Endodermal cell (in vitro differentiated cells): ENCODE measurements around the gene CCDC142. TPM values are rescaled to one million over a fixed set of nuclear protein-coding genes. Genes with fewer than 3 reads are reported as not detected.
"Not testable (repeated sequence)": the region's sequence is repeated elsewhere in the genome, so short reads cannot be mapped to it uniquely, and the experiment has no call there.

Experiments
- DNase-seq: peaks from one replicate; pipeline ENCODE4 v3.0.0-alpha.2; 2017
- H3K27ac ChIP-seq: 2 replicates; pipeline ENCODE4 v1.5.1; 2013; ENCODE audit warnings: mild to moderate bottlenecking, low read depth, low read length, moderate library complexity
- H3K27me3 ChIP-seq: 2 replicates; pipeline ENCODE4 v1.6.1; 2013; ENCODE audit warnings: mild to moderate bottlenecking, low read length, moderate library complexity; ENCODE audit not compliant: insufficient read depth, control insufficient read depth, poor library complexity, severe bottlenecking
- H3K36me3 ChIP-seq: 2 replicates; pipeline ENCODE4 v1.7.0; 2013; ENCODE audit warnings: mild to moderate bottlenecking, low read length, moderate library complexity; ENCODE audit not compliant: control insufficient read depth, insufficient read depth
- H3K4me1 ChIP-seq: one replicate; pipeline ENCODE4 v1.7.0; 2013; ENCODE audit warnings: low read length; ENCODE audit not compliant: control insufficient read depth, insufficient read depth
- H3K4me3 ChIP-seq: 2 replicates; pipeline ENCODE4 v1.5.1; 2013; ENCODE audit warnings: mild to moderate bottlenecking, low read length, moderate library complexity
- H3K9ac ChIP-seq: 2 replicates; pipeline ENCODE4 v1.6.1; 2013; ENCODE audit warnings: mild to moderate bottlenecking, low read length, moderate library complexity; ENCODE audit not compliant: poor library complexity, severe bottlenecking; ENCODE audit errors: extremely low read depth
- H3K9me3 ChIP-seq: 2 replicates; pipeline ENCODE4 v1.6.1; 2013; ENCODE audit warnings: mild to moderate bottlenecking, low read length, moderate library complexity; ENCODE audit not compliant: control insufficient read depth
- H3K27ac Mint-ChIP-seq: 2 replicates; pipeline ENCODE4 v1.8.0; 2020; ENCODE audit warnings: mixed read lengths
- H3K27me3 Mint-ChIP-seq: 2 replicates; pipeline ENCODE4 v1.8.0; 2021; ENCODE audit warnings: mild to moderate bottlenecking, mixed read lengths; ENCODE audit not compliant: insufficient read depth
- H3K36me3 Mint-ChIP-seq: 2 replicates; pipeline ENCODE4 v1.8.0; 2020; ENCODE audit warnings: low read depth, mixed read lengths
- H3K4me1 Mint-ChIP-seq: 2 replicates; pipeline ENCODE4 v1.8.0; 2020; ENCODE audit warnings: mixed read lengths
- H3K4me3 Mint-ChIP-seq: 2 replicates; pipeline ENCODE4 v1.8.0; 2020; ENCODE audit warnings: mild to moderate bottlenecking, moderate library complexity, mixed read lengths
- H3K9me3 Mint-ChIP-seq: 2 replicates; pipeline ENCODE4 v1.8.0; 2020; ENCODE audit warnings: mild to moderate bottlenecking, mixed read lengths
- WGBS, 2 experiments: methylation state at CpG; one replicate each; pipeline versions ENCODE4 v1.1.5 to v1.1.7; 2013; ENCODE audit warnings: missing lambda C conversion rate in 2 of 2, mixed read lengths in 1 of 2; ENCODE audit not compliant: insufficient coverage in 1 of 2, insufficient read length in 1 of 2; 5-methylcytosine and 5-hydroxymethylcytosine counted together
- total RNA-seq, 2 donors: library from RNA; stranded (reverse); fragmentation: NEBNext Ultra II Directional in 1 of 2; extraction: Animal tissue kit (Norgen Biotek cat#: 25700) in 1 of 2; gene quantifications; 2 replicates in 1 of 2; 3 replicates in 1 of 2; pipeline ENCODE4 v1.2.1, GENCODE V29; 2021
- TF ChIP-seq, protein P1 (sequence below): fragments of 200-600 bp; sonication (generic); conservative IDR thresholded peaks from 2 replicates; pipeline ENCODE4 v1.5.0; 2021; ENCODE audit warnings: antibody characterized with exemption, mild to moderate bottlenecking

CCDC142 gene
- total RNA-seq, 2 donors from 2014 or later: 19.0 to 24.7 TPM

DNA sequence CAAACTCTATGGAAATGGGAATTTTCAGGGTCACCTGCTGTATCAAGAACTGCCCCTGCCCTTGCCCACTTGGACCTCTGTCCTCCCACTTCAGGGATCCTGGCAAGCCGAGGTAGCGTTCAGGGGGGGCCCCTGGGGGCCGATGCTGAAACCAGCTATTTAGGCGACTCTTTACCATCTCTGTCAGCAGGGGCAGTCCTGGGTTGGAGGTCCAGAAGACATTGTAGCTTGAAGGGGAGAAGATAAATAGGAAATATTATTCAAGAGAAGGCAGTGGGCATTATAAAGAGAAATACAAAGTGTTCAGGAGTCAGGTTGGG is 20.1 kb downstream of the CCDC142 start:
- Histone ChIP-seq H3K9ac (no peak overlapping the region), H3K9me3 (no peaks in the 10 kb centered on the region), H3K27ac (no peak overlapping the region), H3K4me1 (no peaks in the 10 kb centered on the region), H3K27me3 (no peaks in the 10 kb centered on the region), H3K4me3 (no peak overlapping the region), H3K36me3 (peaks cover 28% of the 10 kb centered on the region)
- Mint-ChIP-seq H3K4me3 (peak overlapping the region; percentile 93), H3K9me3 (no peaks in the 10 kb centered on the region), H3K27ac (no peak overlapping the region), H3K4me1 (peaks cover 10% of the 10 kb centered on the region), H3K27me3 (no peaks in the 10 kb centered on the region), H3K36me3 (peaks cover 27% of the 10 kb centered on the region)
- DNase-seq: no peak
- TF ChIP-seq, protein P1, sequence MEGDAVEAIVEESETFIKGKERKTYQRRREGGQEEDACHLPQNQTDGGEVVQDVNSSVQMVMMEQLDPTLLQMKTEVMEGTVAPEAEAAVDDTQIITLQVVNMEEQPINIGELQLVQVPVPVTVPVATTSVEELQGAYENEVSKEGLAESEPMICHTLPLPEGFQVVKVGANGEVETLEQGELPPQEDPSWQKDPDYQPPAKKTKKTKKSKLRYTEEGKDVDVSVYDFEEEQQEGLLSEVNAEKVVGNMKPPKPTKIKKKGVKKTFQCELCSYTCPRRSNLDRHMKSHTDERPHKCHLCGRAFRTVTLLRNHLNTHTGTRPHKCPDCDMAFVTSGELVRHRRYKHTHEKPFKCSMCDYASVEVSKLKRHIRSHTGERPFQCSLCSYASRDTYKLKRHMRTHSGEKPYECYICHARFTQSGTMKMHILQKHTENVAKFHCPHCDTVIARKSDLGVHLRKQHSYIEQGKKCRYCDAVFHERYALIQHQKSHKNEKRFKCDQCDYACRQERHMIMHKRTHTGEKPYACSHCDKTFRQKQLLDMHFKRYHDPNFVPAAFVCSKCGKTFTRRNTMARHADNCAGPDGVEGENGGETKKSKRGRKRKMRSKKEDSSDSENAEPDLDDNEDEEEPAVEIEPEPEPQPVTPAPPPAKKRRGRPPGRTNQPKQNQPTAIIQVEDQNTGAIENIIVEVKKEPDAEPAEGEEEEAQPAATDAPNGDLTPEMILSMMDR: no peak
- WGBS, 2 experiments: 93% methylated on average over 4 of the region's 4 CpGs; no CpG with 5 or more reads in 1 of the 2 experiments

DNA sequence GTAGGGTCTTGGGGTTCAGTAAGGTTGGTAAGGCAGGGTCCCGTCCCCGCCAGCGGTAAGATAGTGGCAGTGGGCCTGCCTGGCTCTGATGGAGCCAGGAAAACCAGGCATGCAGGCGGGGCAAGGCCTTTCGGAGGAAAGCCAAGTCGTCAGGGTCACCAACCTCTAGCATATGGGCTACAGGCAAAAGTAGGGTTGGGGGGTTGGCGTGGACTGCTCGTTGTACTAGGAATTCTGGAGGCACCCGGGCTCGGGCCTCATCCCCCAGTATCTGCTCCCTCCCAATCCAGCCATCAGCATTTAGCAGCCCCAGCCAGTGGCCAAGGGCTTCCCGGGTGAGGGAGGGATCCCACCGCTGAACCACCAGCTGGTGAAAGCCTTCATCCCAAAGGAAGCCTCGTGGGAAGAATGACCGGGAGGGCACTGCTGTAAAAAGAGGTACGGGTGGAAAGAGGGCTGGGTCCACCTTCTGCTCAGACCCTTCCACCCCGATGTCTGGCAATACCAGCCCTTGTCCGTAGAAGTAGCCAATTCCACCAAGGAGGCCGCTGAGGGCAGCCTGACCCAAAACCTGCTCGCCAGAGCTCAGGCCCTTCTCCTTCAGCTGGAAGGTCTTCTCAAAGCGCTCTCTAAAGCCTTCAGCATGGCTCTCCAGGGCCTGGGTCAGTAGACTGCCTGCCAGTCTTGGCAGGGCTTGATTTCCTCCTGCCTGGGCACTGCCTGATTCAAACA is 20.6 kb downstream of the CCDC142 start:
- no peak for DNase-seq
- Histone ChIP-seq H3K4me3 (no peak overlapping the region), H3K4me1 (no peaks in the 10 kb centered on the region), H3K9me3 (no peaks in the 10 kb centered on the region), H3K9ac (no peak overlapping the region), H3K27ac (no peak overlapping the region), H3K27me3 (no peaks in the 10 kb centered on the region), H3K36me3 (peaks cover 28% of the 10 kb centered on the region)
- WGBS, 2 experiments: 94 to 96% methylated on average over 13 to 20 of the region's 20 CpGs
- Mint-ChIP-seq H3K27me3 (no peaks in the 10 kb centered on the region), H3K27ac (no peak overlapping the region), H3K9me3 (no peaks in the 10 kb centered on the region), H3K4me3 (no peak overlapping the region), H3K4me1 (peaks cover 11% of the 10 kb centered on the region), H3K36me3 (peaks cover 27% of the 10 kb centered on the region)
- TF ChIP-seq, protein P1: no peak

GRCh38 chr2:74461187-74462053 is 21.4 kb downstream of the CCDC142 start:
- peaks cover 19% of the 10 kb centered on the region for H3K4me1 Mint-ChIP-seq
- TF ChIP-seq, protein P1: peak; percentile 67
- H3K4me3 ChIP-seq: no peak overlapping the region
- H3K27me3 ChIP-seq: no peaks in the 10 kb centered on the region
- no peaks in the 10 kb centered on the region for H3K27me3 Mint-ChIP-seq
- peak; percentile 86 for DNase-seq
- 92 to 96% methylated on average over 25 to 27 of the region's 27 CpGs for WGBS, 2 experiments
- no peaks in the 10 kb centered on the region for H3K9me3 ChIP-seq
- H3K36me3 ChIP-seq: peaks cover 28% of the 10 kb centered on the region
- no peaks in the 10 kb centered on the region for H3K9me3 Mint-ChIP-seq
- no peak overlapping the region for H3K4me3 Mint-ChIP-seq
- no peak overlapping the region for H3K9ac ChIP-seq
- H3K36me3 Mint-ChIP-seq: peaks cover 27% of the 10 kb centered on the region
- H3K27ac Mint-ChIP-seq: peak overlapping the region; percentile 35
- no peak overlapping the region for H3K27ac ChIP-seq
- no peaks in the 10 kb centered on the region for H3K4me1 ChIP-seq

DNA sequence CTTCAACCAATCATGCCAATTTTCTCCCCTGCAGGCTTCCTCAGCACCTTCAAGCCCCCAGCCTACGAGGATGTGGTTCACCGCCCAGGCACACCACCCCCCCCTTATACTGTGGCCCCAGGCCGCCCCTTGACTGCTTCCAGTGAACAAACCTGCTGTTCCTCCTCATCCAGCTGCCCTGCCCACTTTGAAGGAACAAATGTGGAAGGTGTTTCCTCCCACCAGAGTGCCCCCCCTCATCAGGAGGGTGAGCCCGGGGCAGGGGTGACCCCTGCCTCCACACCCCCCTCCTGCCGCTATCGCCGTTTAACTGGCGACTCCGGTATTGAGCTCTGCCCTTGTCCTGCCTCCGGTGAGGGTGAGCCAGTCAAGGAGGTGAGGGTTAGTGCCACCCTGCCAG is 22.6 kb downstream of the CCDC142 start:
- H3K27ac Mint-ChIP-seq, H3K9me3 Mint-ChIP-seq, H3K4me3 Mint-ChIP-seq, H3K27me3 Mint-ChIP-seq, H3K9ac ChIP-seq, H3K27ac ChIP-seq, H3K9me3 ChIP-seq, H3K4me3 ChIP-seq, H3K4me1 ChIP-seq, DNase-seq, H3K27me3 ChIP-seq: not testable (repeated sequence)
- peaks cover 28% of the 10 kb centered on the region for H3K36me3 ChIP-seq
- WGBS, 2 experiments: 96 to 100% methylated on average over 1 to 10 of the region's 10 CpGs
- H3K4me1 Mint-ChIP-seq: peaks cover 29% of the 10 kb centered on the region
- peaks cover 27% of the 10 kb centered on the region for H3K36me3 Mint-ChIP-seq
